H9 (cell line): ENCODE data around the gene KIF9. TPM values are rescaled to one million over a fixed set of nuclear protein-coding genes. Genes with fewer than 3 reads are reported as not detected.

Experiments used
- DNase-seq: peaks from one replicate; pipeline ENCODE4 v3.0.0-alpha.2; 2017
- H2AFZ ChIP-seq: one replicate; pipeline ENCODE4 v1.6.1; 2013; ENCODE audit warnings: mild to moderate bottlenecking, low read length, control low read depth, moderate library complexity
- H2AK5ac ChIP-seq: 2 replicates; pipeline ENCODE4 v1.6.1; 2013; ENCODE audit warnings: low read length, control low read depth, mixed read lengths; ENCODE audit not compliant: insufficient read length
- H2BK120ac ChIP-seq: one replicate; pipeline ENCODE4 v1.6.1; 2013; ENCODE audit warnings: low read depth, mild to moderate bottlenecking, low read length, control low read depth, inconsistent platforms; ENCODE audit not compliant: poor library complexity, severe bottlenecking
- H2BK12ac ChIP-seq: 2 replicates; pipeline ENCODE4 v1.6.1; 2013; ENCODE audit warnings: low read length, control low read depth, mixed read lengths, low read depth; ENCODE audit not compliant: insufficient read length
- H2BK15ac ChIP-seq: 2 replicates; pipeline ENCODE4 v1.6.1; 2013; ENCODE audit warnings: low read depth, low read length, control low read depth
- H2BK20ac ChIP-seq: one replicate; pipeline ENCODE4 v1.6.1; 2013; ENCODE audit warnings: low read depth, mild to moderate bottlenecking, low read length, control low read depth, inconsistent platforms; ENCODE audit not compliant: poor library complexity, severe bottlenecking
- H2BK5ac ChIP-seq: 2 replicates; pipeline ENCODE4 v1.6.1; 2013; ENCODE audit warnings: low read length, control low read depth, mixed read lengths; ENCODE audit not compliant: insufficient read length
- H3K14ac ChIP-seq: 2 replicates; pipeline ENCODE4 v1.6.1; 2013; ENCODE audit warnings: low read length, control low read depth; ENCODE audit not compliant: insufficient read depth
- H3K18ac ChIP-seq: 2 replicates; pipeline ENCODE4 v1.6.1; 2013; ENCODE audit warnings: low read depth, mild to moderate bottlenecking, mixed read lengths, low read length, control low read depth; ENCODE audit not compliant: insufficient read length
- H3K23ac ChIP-seq: 2 replicates; pipeline ENCODE4 v1.6.1; 2013; ENCODE audit warnings: low read length, control low read depth, mixed read lengths, low read depth; ENCODE audit not compliant: insufficient read length
- H3K23me2 ChIP-seq: 2 replicates; pipeline ENCODE4 v1.6.1; 2013; ENCODE audit warnings: low read depth, mild to moderate bottlenecking, mixed read lengths, low read length, control low read depth; ENCODE audit not compliant: insufficient read length, poor library complexity, severe bottlenecking
- H3K27ac ChIP-seq: 2 replicates; pipeline ENCODE4 v1.5.1; 2013; ENCODE audit warnings: low read length, control low read depth, mixed read lengths, low read depth; ENCODE audit not compliant: insufficient read length
- H3K27me3 ChIP-seq: 2 replicates; pipeline ENCODE4 v1.6.1; 2013; ENCODE audit warnings: low read length, control low read depth, inconsistent platforms; ENCODE audit not compliant: insufficient read depth
- H3K4ac ChIP-seq: 2 replicates; pipeline ENCODE4 v1.6.1; 2013; ENCODE audit warnings: low read depth, mild to moderate bottlenecking, control low read depth, inconsistent platforms, low read length, moderate library complexity
- H3K4me1 ChIP-seq: 2 replicates; pipeline ENCODE4 v1.6.1; 2013; ENCODE audit warnings: low read length, control low read depth, inconsistent platforms; ENCODE audit not compliant: insufficient read depth
- H3K4me2 ChIP-seq: 2 replicates; pipeline ENCODE4 v1.6.1; 2013; ENCODE audit warnings: low read length, control low read depth, mixed read lengths; ENCODE audit not compliant: insufficient read length, insufficient read depth
- H3K56ac ChIP-seq: 2 replicates; pipeline ENCODE4 v1.6.1; 2013; ENCODE audit warnings: low read depth, mild to moderate bottlenecking, mixed read lengths, low read length, control low read depth; ENCODE audit not compliant: insufficient read length
- H3K79me1 ChIP-seq: 2 replicates; pipeline ENCODE4 v1.6.1; 2013; ENCODE audit warnings: low read depth, mild to moderate bottlenecking, moderate library complexity, low read length, control low read depth, inconsistent platforms; ENCODE audit not compliant: insufficient read depth, poor library complexity, severe bottlenecking
- H3K79me2 ChIP-seq: 2 replicates; pipeline ENCODE4 v1.6.1; 2013; ENCODE audit warnings: low read length, control low read depth, inconsistent platforms; ENCODE audit not compliant: insufficient read depth
- H3K9ac ChIP-seq: 2 replicates; pipeline ENCODE4 v1.6.1; 2013; ENCODE audit warnings: low read length, control low read depth, mixed read lengths; ENCODE audit not compliant: insufficient read length; ENCODE audit errors: extremely low read depth
- H3K9me3 ChIP-seq: one replicate; pipeline ENCODE4 v1.6.1; 2013; ENCODE audit warnings: low read depth, low read length, inconsistent platforms; ENCODE audit not compliant: control insufficient read depth
- H3T11ph ChIP-seq: one replicate; pipeline ENCODE4 v1.6.1; 2013; ENCODE audit warnings: mild to moderate bottlenecking, low read length, control low read depth, inconsistent platforms
- H4K20me1 ChIP-seq: one replicate; pipeline ENCODE4 v1.6.1; 2013; ENCODE audit not compliant: control insufficient read depth, insufficient read length, insufficient read depth
- H4K5ac ChIP-seq: 2 replicates; pipeline ENCODE4 v1.6.1; 2013; ENCODE audit warnings: low read depth, mild to moderate bottlenecking, mixed read lengths, low read length, control low read depth; ENCODE audit not compliant: insufficient read length
- H4K8ac ChIP-seq: replicated peaks from 2 replicates; pipeline ENCODE4 v1.6.1; 2013; ENCODE audit warnings: low read length, control low read depth, mixed read lengths, low read depth; ENCODE audit not compliant: insufficient read length
- H4K91ac ChIP-seq: 2 replicates; pipeline ENCODE4 v1.6.1; 2013; ENCODE audit warnings: low read depth, mild to moderate bottlenecking, moderate library complexity, mixed read lengths, low read length, control low read depth; ENCODE audit not compliant: insufficient read length
- H3K27ac Mint-ChIP-seq, 3 experiments: 2 replicates in 2 of 3; 3 replicates in 1 of 3; pipeline ENCODE4 v1.8.0; 2020 to 2021; ENCODE audit warnings: mixed read lengths in 3 of 3, mild to moderate bottlenecking in 1 of 3, moderate library complexity in 1 of 3
- H3K27me3 Mint-ChIP-seq: 2 replicates; pipeline ENCODE4 v1.8.0; 2021; ENCODE audit warnings: low read depth, mild to moderate bottlenecking, moderate library complexity, mixed read lengths
- H3K36me3 Mint-ChIP-seq, 3 experiments: 2 replicates in 2 of 3; 3 replicates in 1 of 3; pipeline ENCODE4 v1.8.0; 2020 to 2021; ENCODE audit warnings: low read depth in 3 of 3, mixed read lengths in 3 of 3; ENCODE audit not compliant: insufficient read depth in 1 of 3
- H3K4me1 Mint-ChIP-seq, 2 experiments: 2 replicates each; pipeline ENCODE4 v1.8.0; 2020; ENCODE audit warnings: mixed read lengths in 2 of 2
- H3K4me3 Mint-ChIP-seq, 2 experiments: 2 replicates in 1 of 2; 3 replicates in 1 of 2; pipeline ENCODE4 v1.8.0; 2020 to 2021; ENCODE audit warnings: mild to moderate bottlenecking in 2 of 2, mixed read lengths in 2 of 2, moderate library complexity in 1 of 2
- H3K9me3 Mint-ChIP-seq, 2 experiments: 2 replicates in 1 of 2; 3 replicates in 1 of 2; pipeline ENCODE4 v1.8.0; 2020; ENCODE audit warnings: mild to moderate bottlenecking in 2 of 2, mixed read lengths in 2 of 2, moderate library complexity in 1 of 2
- WGBS: extraction: QIAGEN DNeasy Blood & Tissue Kit; methylation state at CpG from one replicate; pipeline ENCODE4 v1.1.7; 2013; ENCODE audit warnings: missing lambda C conversion rate, low lambda C conversion rate, mixed read lengths; ENCODE audit not compliant: insufficient read length; ENCODE audit errors: extremely low coverage; 5-methylcytosine and 5-hydroxymethylcytosine counted together
- total RNA-seq: library from RNA; stranded (reverse); gene quantifications from 2 replicates; pipeline ENCODE4 v1.2.1, GENCODE V29; 2021
- TF ChIP-seq, protein P1 (sequence below): fragments of 200-600 bp; sonication (generic); conservative IDR thresholded peaks from 3 replicates; pipeline ENCODE4 v1.8.0; 2021; ENCODE audit warnings: antibody characterized with exemption, mild to moderate bottlenecking

Gene KIF9
- total RNA-seq, 1 experiment from 2014 or later: 8.4 TPM

DNA sequence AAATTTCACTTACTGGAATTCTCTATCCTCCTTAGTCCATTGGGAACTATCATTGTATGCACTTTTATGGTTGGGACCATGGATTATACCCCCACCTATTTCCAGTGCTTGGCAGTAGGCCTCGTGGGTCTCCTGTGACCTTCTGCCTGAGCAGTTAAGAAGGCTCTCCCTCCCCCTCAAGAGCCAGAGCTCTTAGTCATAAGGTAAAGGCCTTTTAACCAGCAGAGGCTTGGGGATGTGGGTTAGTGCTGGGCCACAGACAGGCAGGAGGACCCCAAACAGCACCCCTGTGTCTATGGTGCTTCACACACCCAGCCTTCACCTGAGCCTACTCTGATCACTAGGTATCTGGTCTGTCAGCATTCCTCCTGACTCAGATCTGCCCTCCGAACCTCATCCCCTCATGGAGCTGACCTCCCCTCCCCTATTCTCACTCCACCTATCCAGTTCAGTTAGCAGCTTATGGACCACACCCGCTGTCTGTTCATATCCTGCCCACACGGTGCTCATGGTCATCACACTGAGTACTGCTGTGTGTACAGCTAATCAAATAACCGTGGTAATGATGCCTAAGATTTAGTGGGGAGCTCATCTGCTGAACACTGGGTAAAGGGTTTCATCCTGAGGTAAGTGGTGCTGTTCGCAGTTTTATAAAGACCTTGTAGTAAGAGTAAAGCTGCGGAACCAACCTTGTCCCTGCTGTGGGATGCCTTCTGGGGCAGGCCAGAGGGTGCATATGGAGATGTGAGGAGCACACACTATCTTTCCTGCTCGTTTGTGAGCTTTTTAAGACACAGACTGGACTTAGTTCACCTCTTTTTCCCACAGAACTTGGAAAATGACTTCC lies 41.1 kb upstream of the KIF9 start:
- Histone ChIP-seq H3K23ac (no peak overlapping the region), H3K79me2 (no peaks in the 10 kb centered on the region), H3T11ph (no peak overlapping the region), H3K18ac (no peak overlapping the region), H2BK12ac (no peak overlapping the region), H3K9me3 (no peaks in the 10 kb centered on the region), H2BK15ac (no peak overlapping the region), H2AK5ac (no peak overlapping the region), H3K27ac (no peak overlapping the region), H3K79me1 (peaks cover 2% of the 10 kb centered on the region), H4K5ac (no peak overlapping the region), H4K91ac (no peak overlapping the region), H3K27me3 (no peaks in the 10 kb centered on the region), H3K23me2 (no peaks in the 10 kb centered on the region), H2BK120ac (no peak overlapping the region), H3K4me2 (no peak overlapping the region), H4K8ac (no peak overlapping the region), H2BK5ac (no peak overlapping the region), H3K9ac (no peak overlapping the region), H3K4me1 (no peaks in the 10 kb centered on the region), H3K14ac (no peak overlapping the region), H4K20me1 (no peaks in the 10 kb centered on the region), H2BK20ac (no peak overlapping the region), H2AFZ (no peak overlapping the region), H3K4ac (no peak overlapping the region), H3K56ac (no peak overlapping the region)
- no peaks in the 10 kb centered on the region for H3K9me3 Mint-ChIP-seq
- H3K4me1 Mint-ChIP-seq: peaks cover 0 to 3% of the 10 kb centered on the region in 2 experiments; a peak in 2 of 4 replicates
- TF ChIP-seq, protein P1, sequence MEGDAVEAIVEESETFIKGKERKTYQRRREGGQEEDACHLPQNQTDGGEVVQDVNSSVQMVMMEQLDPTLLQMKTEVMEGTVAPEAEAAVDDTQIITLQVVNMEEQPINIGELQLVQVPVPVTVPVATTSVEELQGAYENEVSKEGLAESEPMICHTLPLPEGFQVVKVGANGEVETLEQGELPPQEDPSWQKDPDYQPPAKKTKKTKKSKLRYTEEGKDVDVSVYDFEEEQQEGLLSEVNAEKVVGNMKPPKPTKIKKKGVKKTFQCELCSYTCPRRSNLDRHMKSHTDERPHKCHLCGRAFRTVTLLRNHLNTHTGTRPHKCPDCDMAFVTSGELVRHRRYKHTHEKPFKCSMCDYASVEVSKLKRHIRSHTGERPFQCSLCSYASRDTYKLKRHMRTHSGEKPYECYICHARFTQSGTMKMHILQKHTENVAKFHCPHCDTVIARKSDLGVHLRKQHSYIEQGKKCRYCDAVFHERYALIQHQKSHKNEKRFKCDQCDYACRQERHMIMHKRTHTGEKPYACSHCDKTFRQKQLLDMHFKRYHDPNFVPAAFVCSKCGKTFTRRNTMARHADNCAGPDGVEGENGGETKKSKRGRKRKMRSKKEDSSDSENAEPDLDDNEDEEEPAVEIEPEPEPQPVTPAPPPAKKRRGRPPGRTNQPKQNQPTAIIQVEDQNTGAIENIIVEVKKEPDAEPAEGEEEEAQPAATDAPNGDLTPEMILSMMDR: no peak
- H3K36me3 Mint-ChIP-seq: peaks cover 29 to 77% (median 61%) of the 10 kb centered on the region in 3 experiments
- peak overlapping the region in 2 of 3 experiments; percentile 36 to 91; a peak in 4 of 7 replicates for H3K27ac Mint-ChIP-seq
- no CpG with 5 or more reads among the region's 8 CpGs for WGBS
- peak; percentile 21 for DNase-seq
- H3K27me3 Mint-ChIP-seq: no peaks in the 10 kb centered on the region
- no peak overlapping the region for H3K4me3 Mint-ChIP-seq
